Keratinocyte (primary cell): ENCODE results near the gene HTRA3. TPM values are rescaled to one million over a fixed set of nuclear protein-coding genes. Genes with fewer than 3 reads are reported as not detected.

ENCODE experiments used
- DNase-seq: peaks from one replicate; pipeline ENCODE4 v3.0.0-alpha.2; 2011; ENCODE audit warnings: low read depth, missing footprints, low spot score
- FAIRE-seq: peaks from 2 replicates; lab custom pipeline; 2011; peaks lifted over from hg19 to GRCh38; lab: Jason Lieb, UNC
- H2AFZ ChIP-seq: 2 replicates; pipeline ENCODE4 v1.6.0; 2012; ENCODE audit warnings: low read length, control low read depth, inconsistent platforms; ENCODE audit not compliant: control insufficient read depth
- H3K27ac ChIP-seq: 2 replicates; pipeline ENCODE4 v1.5.1; 2011; ENCODE audit warnings: low read length; ENCODE audit not compliant: control insufficient read depth, insufficient read depth
- H3K27me3 ChIP-seq: 3 replicates; pipeline ENCODE4 v1.6.0; 2011; ENCODE audit warnings: low read length; ENCODE audit not compliant: control insufficient read depth, insufficient read depth; ENCODE audit errors: extremely low read depth
- H3K36me3 ChIP-seq, 2 experiments: 2 replicates in 1 of 2; 3 replicates in 1 of 2; pipeline ENCODE4 v1.5.1; 2011; ENCODE audit warnings: low read length in 2 of 2, mild to moderate bottlenecking in 1 of 2; ENCODE audit not compliant: control insufficient read depth in 2 of 2, insufficient read depth in 2 of 2; ENCODE audit errors: extremely low read depth in 1 of 2
- H3K4me1 ChIP-seq: 3 replicates; pipeline ENCODE4 v1.5.1; 2011; ENCODE audit warnings: low read length; ENCODE audit not compliant: control insufficient read depth, insufficient read depth; ENCODE audit errors: extremely low read depth
- H3K4me2 ChIP-seq: 3 replicates; pipeline ENCODE4 v1.6.0; 2011; ENCODE audit warnings: low read depth, low read length; ENCODE audit not compliant: control insufficient read depth, insufficient read depth; ENCODE audit errors: extremely low read depth
- H3K4me3 ChIP-seq, 3 experiments: fragments of 200-600 bp in 1 of 3; sonication (generic) in 1 of 3; 2 replicates in 2 of 3; 3 replicates in 1 of 3; pipeline ENCODE4 v1.5.1; 2011 to 2016; ENCODE audit warnings: low read length in 3 of 3, mild to moderate bottlenecking in 3 of 3, control low read depth in 2 of 3, inconsistent platforms in 1 of 3, low read depth in 1 of 3, mixed read lengths in 1 of 3, mixed run types in 1 of 3, moderate library complexity in 1 of 3; ENCODE audit not compliant: control insufficient read depth in 2 of 3, insufficient read depth in 2 of 3; ENCODE audit errors: extremely low read depth in 1 of 3
- H3K79me2 ChIP-seq: 2 replicates; pipeline ENCODE4 v1.6.0; 2012; ENCODE audit warnings: low read length; ENCODE audit not compliant: control insufficient read depth, insufficient read depth
- H3K9ac ChIP-seq: 3 replicates; pipeline ENCODE4 v1.6.0; 2011; ENCODE audit warnings: low read length; ENCODE audit not compliant: control insufficient read depth, insufficient read depth; ENCODE audit errors: extremely low read depth
- H3K9me1 ChIP-seq: 3 replicates; pipeline ENCODE4 v1.6.0; 2011; ENCODE audit warnings: low read length; ENCODE audit not compliant: control insufficient read depth, insufficient read depth; ENCODE audit errors: extremely low read depth
- H3K9me3 ChIP-seq: 2 replicates; pipeline ENCODE4 v1.5.1; 2012; ENCODE audit warnings: low read depth, low read length; ENCODE audit not compliant: control insufficient read depth
- H4K20me1 ChIP-seq: 3 replicates; pipeline ENCODE4 v1.6.0; 2011; ENCODE audit warnings: low read length; ENCODE audit not compliant: control insufficient read depth, insufficient read depth; ENCODE audit errors: extremely low read depth
- CTCF ChIP-seq, 3 experiments: IDR thresholded peaks in 1 of 3; conservative IDR thresholded peaks in 1 of 3; optimal IDR thresholded peaks in 1 of 3; 2 replicates in 2 of 3; 3 replicates in 1 of 3; pipeline versions ENCODE3 to v1.5.1; 2011; ENCODE audit warnings: low read length in 3 of 3, mild to moderate bottlenecking in 3 of 3, moderate library complexity in 2 of 3, control low read depth in 1 of 3, inconsistent platforms in 1 of 3; ENCODE audit not compliant: insufficient read depth in 2 of 3; ENCODE audit errors: extremely low read depth in 1 of 3
- EZH2 ChIP-seq: IDR thresholded peaks from one replicate; pipeline ENCODE4 v1.6.1; 2012; ENCODE audit warnings: inconsistent platforms, mild to moderate bottlenecking, low read length, moderate library complexity
- dilution Hi-C: fragments of 300-500 bp; cut with MboI; formaldehyde crosslinking; loops from one replicate; pipeline ENCODE4 v1.7.0; 2020; ENCODE audit warnings: low sequenced_read_pairs; ENCODE audit not compliant: extremely low pct_ligation_motif_present
- polyA plus RNA-seq, 5 experiments: library from polyadenylated mRNA; depleted of rRNA in 3 of 5; stranded (reverse) in 3 of 5; stranded (forward) in 1 of 5; unstranded in 1 of 5; fragments of >200 nt; gene quantifications; 1 replicate in 1 of 5; 2 replicates in 3 of 5; 3 replicates in 1 of 5; pipeline versions ENCODE4 v1.2.1 to v1.2.3, GENCODE V29; 2011 to 2012; ENCODE audit warnings: missing spikeins in 2 of 5, low read depth in 1 of 5, low replicate concordance in 1 of 5

Gene HTRA3
- polyA plus RNA-seq, 1 donor (not counting 4 experiments of a cell fraction or from before 2014, with no cell fraction given), result not detected

GRCh38 chr4:8228319-8229250 is 41.0 kb upstream of the HTRA3 start:
- Histone ChIP-seq H3K27me3 (no peaks in the 10 kb centered on the region), H3K4me2 (peak overlapping the region; percentile 16), H3K36me3 (peaks cover 26 to 43% of the 10 kb centered on the region in 2 experiments), H3K9ac (peak overlapping the region; percentile 63), H3K27ac (peak overlapping the region; percentile 63), H3K79me2 (peaks cover 4% of the 10 kb centered on the region), H3K4me1 (peaks cover 13% of the 10 kb centered on the region), H3K9me1 (no peaks in the 10 kb centered on the region), H3K4me3 (no peak overlapping the region), H2AFZ (peak overlapping the region; percentile 22), H3K9me3 (no peaks in the 10 kb centered on the region), H4K20me1 (peaks cover 4% of the 10 kb centered on the region)
- peak; percentile 91 for FAIRE-seq
- dilution Hi-C loops, result no loop called here
- peak; percentile 73 for DNase-seq
- TF ChIP-seq EZH2 (no peak), CTCF (optimal IDR thresholded peaks at IDR 0.05 in 1 of 3, IDR thresholded peaks at IDR 0.05 in 1 of 3, conservative IDR thresholded peaks at IDR 0.05 in 1 of 3; ENCODE audit: extremely low read depth in 1 of 3, insufficient read depth in 2 of 3, low read length in 3 of 3) (peak in 1 of 3 experiments; percentile 2)

- H2AFZ ChIP-seq, result no peak overlapping the region
Measured at GRCh38 chr4:8229331-8229975, 40.1 kb upstream of the HTRA3 start.

More at GRCh38 chr4:8229331-8229975, 40.1 kb upstream of the HTRA3 start:
- no peaks in the 10 kb centered on the region for H3K9me1 ChIP-seq
- peaks cover 4% of the 10 kb centered on the region for H3K79me2 ChIP-seq
- dilution Hi-C loops, result no loop called here
- H3K27ac ChIP-seq, result peak overlapping the region; percentile 63
- H4K20me1 ChIP-seq, result peaks cover 4% of the 10 kb centered on the region
- DNase-seq (no peak), FAIRE-seq (no peak)
- no peak overlapping the region for H3K9ac ChIP-seq
- no peaks in the 10 kb centered on the region for H3K27me3 ChIP-seq
- no peak overlapping the region for H3K4me3 ChIP-seq
- TF ChIP-seq EZH2 (no peak), CTCF (optimal IDR thresholded peaks at IDR 0.05 in 1 of 3, IDR thresholded peaks at IDR 0.05 in 1 of 3, conservative IDR thresholded peaks at IDR 0.05 in 1 of 3; ENCODE audit: extremely low read depth in 1 of 3, insufficient read depth in 2 of 3, low read length in 3 of 3) (no peak)
- H3K36me3 ChIP-seq, result peaks cover 21 to 42% of the 10 kb centered on the region in 2 experiments
- peaks cover 13% of the 10 kb centered on the region for H3K4me1 ChIP-seq
- H3K9me3 ChIP-seq, result no peaks in the 10 kb centered on the region
- no peak overlapping the region for H3K4me2 ChIP-seq
